Epithelial cell of esophagus (primary cell): ENCODE measurements around the gene BTG2.

Experiments used
- DNase-seq: peaks from one replicate; pipeline ENCODE4 v3.0.0; 2010; ENCODE audit warnings: low read depth
- H3K4me3 ChIP-seq: 2 replicates; pipeline ENCODE4 v1.5.1; 2011; ENCODE audit warnings: mild to moderate bottlenecking, low read length, control low read depth
- TF ChIP-seq, protein P1 (sequence below): IDR thresholded peaks from 2 replicates; pipeline ENCODE4 v1.5.1; 2011; ENCODE audit warnings: low read depth, mild to moderate bottlenecking, low read length, control low read depth, inconsistent platforms; ENCODE audit not compliant: insufficient read depth; ENCODE audit errors: missing control alignments

Gene BTG2

DNA sequence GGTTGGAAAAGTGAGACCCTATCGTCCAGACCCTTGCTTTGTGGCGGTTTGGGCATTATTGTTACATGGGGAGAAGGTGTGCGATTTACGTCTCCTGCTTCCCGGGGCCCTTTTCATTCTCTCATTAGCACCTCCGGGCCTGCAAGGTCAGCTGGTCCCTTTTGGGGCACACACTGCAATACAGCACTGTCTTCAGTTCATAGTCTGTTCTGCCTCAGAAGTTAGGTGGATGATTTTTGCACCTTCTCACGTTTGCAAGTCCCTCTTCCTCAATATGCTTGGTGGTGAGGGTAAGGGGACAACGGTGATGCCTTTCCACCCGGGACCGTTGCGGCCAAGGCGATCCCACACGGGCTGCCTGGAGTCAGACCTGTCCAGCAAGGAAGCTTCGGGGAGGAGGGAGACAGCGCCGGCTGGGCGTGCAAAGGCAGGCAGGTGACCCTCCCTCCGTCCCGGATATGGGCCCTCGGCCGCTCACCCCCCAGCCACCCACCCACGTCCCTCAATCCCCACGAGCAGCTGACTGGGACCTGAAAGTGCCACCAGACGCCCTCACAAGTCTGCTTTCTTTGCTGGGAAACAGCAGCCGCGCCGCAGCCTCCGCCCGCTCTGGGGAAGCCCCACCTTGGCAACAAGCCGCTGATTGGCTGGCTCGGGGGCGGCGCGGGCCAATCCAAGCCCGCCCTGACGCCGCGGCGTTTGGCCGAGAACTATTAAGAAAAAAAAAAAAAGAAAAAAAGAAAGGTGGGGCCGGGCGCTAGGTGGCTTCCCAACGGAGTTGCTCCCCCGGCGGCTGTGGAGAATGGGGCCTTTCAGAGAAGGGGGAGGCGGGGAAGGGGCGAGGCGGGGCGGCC lies 21.7 kb downstream of the BTG2 start:
- DNase-seq: peak; percentile 93
- TF ChIP-seq, protein P1, sequence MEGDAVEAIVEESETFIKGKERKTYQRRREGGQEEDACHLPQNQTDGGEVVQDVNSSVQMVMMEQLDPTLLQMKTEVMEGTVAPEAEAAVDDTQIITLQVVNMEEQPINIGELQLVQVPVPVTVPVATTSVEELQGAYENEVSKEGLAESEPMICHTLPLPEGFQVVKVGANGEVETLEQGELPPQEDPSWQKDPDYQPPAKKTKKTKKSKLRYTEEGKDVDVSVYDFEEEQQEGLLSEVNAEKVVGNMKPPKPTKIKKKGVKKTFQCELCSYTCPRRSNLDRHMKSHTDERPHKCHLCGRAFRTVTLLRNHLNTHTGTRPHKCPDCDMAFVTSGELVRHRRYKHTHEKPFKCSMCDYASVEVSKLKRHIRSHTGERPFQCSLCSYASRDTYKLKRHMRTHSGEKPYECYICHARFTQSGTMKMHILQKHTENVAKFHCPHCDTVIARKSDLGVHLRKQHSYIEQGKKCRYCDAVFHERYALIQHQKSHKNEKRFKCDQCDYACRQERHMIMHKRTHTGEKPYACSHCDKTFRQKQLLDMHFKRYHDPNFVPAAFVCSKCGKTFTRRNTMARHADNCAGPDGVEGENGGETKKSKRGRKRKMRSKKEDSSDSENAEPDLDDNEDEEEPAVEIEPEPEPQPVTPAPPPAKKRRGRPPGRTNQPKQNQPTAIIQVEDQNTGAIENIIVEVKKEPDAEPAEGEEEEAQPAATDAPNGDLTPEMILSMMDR: no peak
- peak overlapping the region; percentile 55 for H3K4me3 ChIP-seq

DNA sequence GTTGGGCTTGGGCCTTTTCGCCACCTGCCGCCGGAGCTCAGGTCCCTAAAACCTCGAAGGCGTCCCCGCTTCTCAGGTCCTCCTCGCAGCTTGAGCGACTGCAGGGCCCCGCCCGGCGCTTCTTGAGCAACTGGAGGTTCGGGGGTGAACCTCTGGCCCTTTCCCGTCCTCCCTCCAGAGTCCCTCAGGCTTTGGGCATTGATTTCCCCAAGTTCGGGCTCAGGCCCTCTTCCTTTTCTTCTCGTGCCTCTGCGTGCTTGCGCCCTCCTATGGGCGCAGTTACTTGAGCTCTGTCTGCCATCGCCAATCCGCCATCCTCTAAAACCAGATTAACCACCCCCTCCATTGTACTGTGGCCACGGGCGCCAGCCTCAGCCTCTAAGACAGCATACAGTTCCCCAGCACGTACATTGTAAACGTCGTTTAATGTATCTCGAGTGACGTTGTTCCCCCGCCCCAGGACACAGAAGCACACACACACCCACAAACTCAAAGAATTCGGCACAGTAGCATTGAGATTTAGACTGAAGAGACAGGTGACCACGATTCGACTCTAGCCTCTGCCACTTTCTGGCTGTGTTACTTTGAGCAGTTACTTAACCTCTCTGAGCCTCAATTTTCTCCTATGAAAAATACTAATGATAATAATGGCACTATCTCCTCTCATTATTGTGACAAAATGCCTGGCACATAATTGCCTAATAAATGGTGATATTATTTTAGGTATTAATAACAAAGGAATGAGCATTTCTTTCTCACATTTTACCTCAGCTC lies 22.6 kb downstream of the BTG2 start:
- DNase-seq: peak; percentile 71

DNA sequence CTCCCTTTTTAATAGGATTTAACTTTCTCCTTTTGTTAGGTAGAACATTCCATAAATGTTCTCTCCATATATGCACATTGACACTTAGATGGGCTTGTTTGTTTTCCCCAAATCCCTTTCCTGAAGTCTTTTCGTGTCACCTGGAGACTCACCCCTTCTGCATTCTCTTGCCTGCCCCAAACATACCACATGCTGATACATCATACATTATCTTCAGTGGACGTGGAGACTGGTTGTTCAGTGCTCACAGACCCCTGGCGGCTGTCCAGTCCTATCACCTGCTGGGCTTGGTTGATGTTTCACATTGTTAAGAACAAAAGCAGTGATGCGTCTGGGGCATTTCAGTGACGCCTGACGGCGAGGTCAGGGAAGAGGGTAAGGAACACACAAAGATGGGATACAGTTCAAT lies 23.4 kb downstream of the BTG2 start:
- no peak overlapping the region for H3K4me3 ChIP-seq
- no peak for DNase-seq
- TF ChIP-seq, protein P1: no peak

More for the DNA sequence above, 22.6 kb downstream of the BTG2 start:
- peak overlapping the region; percentile 55 for H3K4me3 ChIP-seq
- TF ChIP-seq, protein P1: peak; percentile 47

DNA sequence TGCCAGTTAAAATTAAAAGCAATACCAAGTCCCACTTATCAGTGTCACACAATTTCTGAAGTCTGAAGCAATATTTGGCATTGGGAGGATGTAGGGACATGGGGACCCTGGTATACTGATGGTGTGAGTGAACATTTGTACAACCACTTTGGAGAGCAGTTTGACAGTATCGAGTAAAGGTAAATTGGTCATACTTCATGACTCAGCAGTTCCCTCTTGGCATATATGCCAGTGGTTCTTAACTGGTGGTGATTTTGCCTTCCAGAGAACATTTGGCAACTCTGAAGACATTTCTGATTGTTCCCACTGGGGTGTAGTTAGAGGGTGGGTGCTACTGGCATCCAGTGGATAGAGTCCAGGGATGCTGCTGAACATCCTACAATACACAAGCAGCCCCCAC lies 25.9 kb downstream of the BTG2 start:
- TF ChIP-seq, protein P1: no peak
- peak; percentile 64 for DNase-seq
- H3K4me3 ChIP-seq: no peak overlapping the region

DNA sequence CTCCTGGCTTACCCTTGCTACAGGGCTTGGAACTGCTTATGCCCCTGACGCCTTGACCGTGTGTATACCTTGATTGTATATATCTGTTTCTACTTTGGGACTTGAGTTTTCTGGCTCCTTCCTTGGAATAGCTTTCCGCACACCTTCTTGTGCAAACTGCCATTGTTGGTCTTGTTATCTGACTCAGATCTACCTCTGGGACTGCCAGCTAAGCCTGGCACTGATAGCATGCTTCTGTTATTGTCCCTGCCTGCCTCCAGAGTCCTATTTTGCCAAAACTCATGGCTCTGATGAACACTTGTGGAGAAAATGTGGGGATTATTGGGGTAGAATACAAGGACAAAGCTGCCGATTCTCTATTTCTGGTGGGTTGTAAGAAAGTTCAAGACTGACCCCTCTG lies 30.2 kb downstream of the BTG2 start:
- TF ChIP-seq, protein P1: no peak
- no peak overlapping the region for H3K4me3 ChIP-seq
- DNase-seq: peak; percentile 32

DNA sequence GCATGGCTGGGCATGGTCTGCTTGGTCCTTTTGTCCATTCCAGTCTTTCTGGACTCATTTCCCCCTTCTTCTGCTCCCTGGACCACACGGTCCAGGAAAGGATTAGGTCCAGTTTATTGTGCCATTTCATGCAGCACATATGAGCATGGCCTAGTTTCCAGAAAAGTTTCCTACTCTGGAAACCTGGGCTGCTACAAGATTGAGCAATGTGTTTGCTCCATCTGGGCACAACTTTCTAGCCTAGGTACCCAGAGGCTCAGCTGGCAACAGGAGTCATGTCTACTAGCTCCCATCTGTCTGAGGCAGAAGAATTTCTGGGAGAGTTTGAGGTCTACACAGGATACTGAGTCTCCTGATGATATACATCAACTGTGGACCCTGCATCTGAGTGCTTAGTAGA lies 30.8 kb downstream of the BTG2 start:
- DNase-seq: no peak
- H3K4me3 ChIP-seq: no peak overlapping the region
- TF ChIP-seq, protein P1: no peak
